Cerebellar nuclear complex (tissue), 1 donor: Measurements from ENCODE around the gene PCYT1B.
"Not testable (repeated sequence)": the region's sequence is repeated elsewhere in the genome, so short reads cannot be mapped to it uniquely, and the experiment has no call there.

Source experiments
- DNase-seq, 2 experiments: peaks; one replicate each; lab custom pipeline; 2025; lab: John Stamatoyannopoulos, UW

PCYT1B gene

DNA sequence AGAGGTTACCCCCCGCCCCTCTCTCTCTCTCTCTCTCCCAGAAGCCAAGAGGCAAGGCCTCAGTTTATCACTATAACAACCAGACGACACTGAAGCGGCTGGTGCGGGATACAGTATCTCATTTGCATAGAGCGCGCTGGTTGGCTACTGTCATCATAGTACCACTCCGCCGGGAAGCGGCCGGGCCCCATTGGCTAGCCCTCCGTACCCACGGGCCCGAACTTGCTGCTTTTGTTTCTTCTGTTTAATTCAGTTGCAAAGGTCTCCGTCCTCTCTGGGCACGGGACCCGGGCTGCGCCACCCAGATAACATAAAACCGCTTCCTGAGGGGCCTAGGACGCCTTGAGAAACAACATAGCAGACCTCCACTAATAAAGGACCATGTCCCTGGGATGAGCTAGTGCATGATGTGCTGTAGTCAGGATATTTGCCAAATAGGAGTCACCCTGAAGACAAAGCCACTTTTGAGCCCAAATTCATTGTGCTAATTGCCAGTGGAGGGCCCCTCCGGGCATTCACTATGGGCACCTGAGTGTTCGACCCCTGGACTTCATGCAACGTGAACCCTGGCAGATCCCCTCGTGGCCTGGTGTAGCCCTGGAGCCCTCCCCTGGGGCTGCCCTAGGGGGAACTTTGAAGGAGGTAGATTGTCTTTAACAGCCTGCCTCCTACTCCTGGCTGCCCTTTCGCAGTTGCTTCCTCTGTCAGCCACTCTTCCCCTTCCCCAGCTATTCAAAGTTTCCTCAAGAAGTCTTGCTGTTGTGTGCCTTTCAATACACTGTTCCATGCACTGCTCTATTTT lies at the start of gene PCYT1B:
Gene PCYT1B (minus strand): TSS at position 91 of the 802 bp plus-strand sequence. CDS start 242 bp downstream, outside the sequence.
- peak; percentile 0 to 24 for DNase-seq

DNA sequence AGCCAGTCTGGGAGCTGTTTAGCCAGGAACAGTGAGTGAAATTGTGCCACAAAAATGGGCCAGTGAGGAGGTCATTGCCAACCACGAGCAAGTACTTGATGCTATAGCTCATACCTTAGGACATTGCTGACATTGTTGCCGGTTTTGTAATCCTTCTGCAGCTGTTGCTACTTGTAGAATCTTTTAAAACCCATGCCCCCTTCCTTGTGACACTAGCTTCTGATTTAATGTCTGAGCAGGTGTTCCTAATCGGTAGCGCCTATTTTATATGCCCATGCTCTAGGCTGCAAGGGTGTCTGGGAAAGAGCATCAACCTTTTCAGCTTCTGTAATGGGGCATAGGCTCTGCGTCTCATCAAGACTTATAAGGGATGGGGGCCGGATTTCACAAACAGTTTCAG lies 49.1 kb upstream of the PCYT1B start:
- DNase-seq: no peak

DNA sequence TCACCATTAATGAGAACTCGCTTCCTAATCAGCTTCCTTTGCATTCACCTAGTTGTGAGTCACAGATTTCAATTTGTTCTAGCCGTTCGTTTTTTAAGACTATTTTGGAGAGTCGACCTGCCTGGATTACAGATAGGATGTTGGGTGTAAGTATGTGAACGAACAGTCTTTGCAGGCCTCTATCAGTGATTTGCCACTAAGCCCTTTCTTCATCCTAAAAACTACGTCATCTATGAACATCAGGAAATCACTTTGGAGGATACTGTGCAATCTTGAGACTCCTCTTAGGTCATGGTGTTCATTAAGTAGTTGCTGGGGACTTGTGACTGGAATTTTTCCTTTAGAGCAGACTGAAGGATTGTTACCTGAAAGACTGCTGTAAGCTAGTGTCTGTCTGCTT lies 47.7 kb upstream of the PCYT1B start:
- DNase-seq: no peak

DNA sequence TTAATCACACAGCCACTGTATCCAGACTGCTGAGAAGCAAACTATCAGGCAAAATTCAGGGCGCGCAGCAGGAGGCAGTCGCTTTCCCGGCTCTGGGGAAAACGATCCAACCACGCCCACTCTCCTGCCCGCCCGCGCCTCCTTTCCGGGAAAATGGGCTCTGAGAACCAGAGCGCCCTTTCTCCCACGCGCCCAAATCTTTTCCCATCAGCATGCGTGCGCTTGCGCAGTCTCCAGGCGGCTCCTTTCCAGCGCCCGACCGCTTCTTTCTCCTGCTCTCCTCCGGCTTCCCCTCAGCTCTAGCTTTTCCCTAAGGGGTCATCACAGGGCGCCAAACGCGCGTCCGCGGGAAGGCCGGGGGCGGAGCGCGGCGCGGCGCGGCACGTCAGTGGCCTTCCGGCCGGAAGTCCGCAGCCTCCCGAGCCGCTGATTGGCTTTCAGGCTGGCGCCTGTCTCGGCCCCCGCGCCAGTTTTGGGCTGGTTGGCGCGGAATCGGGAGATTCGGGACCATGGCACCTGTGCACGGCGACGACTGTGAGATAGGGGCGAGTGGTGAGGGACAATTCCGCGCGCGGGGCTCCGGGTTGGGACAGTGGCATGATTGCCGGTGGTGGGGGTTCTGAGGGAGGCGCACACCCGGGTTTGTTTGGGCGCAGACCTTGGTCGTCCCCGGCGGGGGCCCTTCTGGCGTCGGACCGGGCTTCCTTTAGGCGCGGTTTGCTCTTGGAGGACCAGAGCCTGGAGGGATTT lies 46.5 kb upstream of the PCYT1B start, which contains the start of gene POLA1:
Gene POLA1 (plus strand): TSS at position 466 of the 750 bp plus-strand sequence. CDS start 44 bp downstream, at position 510.
- DNase-seq: peak; percentile 45 to 67

DNA sequence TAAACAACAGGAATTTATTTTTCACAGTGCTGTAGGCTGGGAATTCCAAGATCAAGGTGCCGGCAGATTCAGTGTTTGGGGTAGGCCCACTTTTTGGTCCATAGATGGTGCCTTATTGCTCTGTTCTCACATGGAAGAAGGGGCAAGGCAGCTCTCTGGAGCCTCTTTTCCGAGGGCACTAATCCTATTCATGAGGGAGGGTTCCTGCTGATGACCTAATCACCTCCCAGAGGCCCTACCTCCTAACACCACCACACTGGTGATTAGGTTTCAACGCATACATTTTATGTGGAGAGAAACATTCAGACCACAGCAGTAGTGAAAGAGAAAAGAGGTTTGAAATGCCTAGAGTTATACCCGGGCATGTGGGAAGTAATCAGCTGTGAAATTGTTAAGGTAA lies 45.2 kb upstream of the PCYT1B start:
- DNase-seq: no peak

DNA sequence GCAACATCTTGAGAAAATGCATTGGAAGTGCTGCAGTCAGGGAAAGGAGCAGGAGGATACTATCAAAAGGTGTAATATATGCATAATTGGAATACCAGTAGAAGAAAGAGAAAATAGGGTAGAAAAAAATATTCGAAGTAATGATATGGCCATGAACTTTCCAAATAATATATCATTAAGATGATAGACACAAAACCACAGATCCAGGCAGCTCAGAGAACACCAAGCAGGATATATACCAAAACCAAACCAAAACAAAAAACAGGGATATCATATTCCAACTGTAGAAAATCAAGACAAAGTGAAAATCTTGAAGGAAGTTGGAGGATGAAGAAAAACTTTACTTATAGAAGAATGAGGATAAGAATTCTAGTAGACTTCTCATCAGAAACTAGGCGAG lies 36.9 kb upstream of the PCYT1B start:
- no peak for DNase-seq

DNA sequence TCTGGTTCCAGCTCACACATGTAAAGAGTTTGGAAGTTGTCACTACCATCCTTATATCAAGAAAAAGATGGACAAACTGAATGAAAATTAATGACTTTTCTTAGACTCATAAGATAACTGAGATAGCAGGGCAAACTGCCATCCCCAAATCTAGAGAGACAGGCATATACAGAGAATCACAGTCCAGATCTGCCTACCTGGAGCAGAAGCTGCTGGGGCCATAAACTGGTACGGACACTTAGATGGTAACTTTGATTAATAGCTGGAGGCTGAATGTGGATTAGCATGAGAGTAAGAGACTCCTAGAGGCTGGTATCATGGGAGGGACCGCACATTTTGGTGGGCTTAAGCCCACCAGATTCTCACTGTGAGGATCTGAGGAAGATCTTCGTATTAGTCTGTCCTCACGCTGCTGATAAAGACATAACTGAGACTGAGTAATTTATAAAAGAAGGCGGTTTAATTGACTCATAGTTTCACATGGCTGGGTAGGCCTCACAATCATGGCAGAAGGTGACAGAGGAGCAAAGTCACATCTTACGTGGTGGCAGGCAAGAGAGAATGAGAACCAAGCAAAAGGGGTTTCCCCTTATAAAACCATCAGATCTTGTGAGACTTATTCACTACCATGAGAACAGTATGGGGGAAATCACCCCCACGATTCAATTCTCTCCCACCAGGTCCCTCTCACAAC lies 35.7 kb upstream of the PCYT1B start:
- DNase-seq: no peak

DNA sequence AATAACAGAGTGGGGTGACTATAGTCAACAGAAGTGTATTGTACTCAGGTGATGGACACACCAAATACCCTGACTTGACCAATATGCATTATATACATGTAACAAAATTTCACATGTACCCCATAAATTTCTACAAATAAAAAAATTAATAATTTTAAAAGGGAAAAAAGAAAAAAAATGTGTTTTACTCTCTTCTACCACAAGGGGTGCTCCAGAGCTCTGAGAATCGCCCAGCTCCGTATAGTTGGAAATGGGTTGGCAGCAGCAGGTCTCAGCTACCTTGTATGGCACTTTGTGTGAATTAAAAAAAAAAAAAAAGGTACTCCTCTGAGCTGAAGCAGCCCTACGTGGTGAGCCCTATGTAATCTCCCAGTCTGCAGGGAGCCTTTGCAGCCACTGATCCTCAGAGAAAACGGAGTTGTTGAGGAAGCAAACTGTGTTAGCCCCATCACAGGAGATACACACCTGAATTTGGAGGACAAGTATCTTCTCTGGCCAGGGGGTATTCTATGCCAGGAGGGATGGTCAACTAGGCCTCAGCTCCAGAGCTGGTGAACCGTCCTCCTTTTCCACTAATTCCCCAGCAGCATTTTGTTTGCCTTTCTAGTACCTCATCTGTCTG lies 29.4 kb upstream of the PCYT1B start:
- DNase-seq: no peak

DNA sequence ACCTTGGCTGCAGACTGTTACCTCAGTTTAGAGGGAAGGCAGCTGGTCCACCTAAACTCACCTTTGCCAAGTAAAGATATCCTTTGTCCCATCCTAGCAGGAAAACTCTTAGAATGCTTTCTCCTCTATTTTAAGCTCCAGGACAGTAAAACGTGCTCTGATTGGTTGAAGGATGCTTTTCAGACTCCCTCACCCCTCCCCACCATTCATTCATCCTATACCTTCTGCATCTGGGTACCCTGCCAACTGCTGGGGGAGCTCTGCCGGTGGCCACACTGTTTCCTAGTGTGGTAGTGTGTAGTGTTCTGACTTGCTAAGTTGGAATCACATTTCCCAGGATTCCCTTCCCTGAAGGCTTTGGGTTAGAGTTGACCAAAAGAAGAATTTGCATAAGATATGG lies 26.3 kb upstream of the PCYT1B start:
- DNase-seq: no peak

DNA sequence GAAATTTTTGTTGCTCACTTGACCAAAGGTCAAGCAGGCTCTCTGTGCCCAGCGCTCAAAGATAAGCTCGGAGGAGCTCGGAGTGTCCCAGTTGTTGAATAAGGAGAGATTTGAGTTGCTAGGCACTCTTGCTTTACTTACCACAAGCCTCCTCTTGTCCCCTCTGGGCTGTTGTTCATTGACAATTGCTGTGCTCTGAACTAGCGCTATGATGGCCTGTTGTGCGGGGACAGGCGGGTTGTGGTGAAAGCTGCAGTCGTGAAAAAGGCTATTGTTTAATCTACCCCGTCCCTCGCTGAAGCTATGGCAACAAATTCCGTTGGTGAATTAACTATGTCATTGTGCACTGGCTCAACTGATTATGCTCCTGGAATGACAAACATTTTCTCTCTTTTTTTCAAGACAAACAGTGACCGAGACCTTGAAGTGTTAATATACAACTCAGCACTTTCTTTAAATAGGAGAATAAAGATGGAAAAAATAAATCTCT lies 25.6 kb upstream of the PCYT1B start:
- no peak for DNase-seq

DNA sequence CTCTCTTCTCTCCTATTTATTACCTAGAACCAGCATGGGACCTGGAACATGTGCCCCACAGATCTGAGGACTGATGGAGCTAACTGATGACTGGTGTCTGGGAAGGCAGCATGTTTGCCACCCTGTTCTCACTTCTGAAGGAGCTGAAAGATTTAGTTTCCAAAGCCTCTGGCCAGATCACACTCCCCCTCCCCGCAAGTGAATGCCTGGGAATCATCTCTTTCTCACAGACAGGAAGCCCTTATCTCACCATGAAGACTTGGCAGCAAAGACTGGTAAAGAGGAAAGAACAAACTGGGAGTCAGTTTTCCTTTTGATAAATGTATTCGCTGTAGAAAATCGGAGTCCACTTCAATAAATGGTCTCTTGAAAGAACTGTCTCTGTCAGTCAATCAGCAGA lies 21.0 kb upstream of the PCYT1B start:
- DNase-seq: no peak

DNA sequence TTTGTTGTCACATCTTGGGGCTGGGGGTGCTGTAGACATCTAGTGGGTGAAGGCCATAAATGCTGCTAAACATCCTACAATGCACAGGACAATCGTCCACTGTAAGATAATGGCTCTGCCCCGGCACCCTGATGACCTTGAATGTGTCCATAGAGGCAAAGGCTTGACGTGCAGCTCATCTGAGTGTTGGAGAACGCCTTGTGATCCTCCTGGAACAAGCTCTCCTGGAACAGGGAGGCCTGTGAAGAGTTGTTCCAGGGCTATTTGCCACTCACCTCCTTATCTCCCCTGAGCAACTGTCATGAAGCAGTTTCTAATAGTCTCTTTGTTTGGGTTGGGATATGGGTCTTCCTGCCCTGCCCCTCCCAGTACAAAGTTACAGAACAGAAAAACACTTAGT lies 15.2 kb upstream of the PCYT1B start:
- DNase-seq: no peak

DNA sequence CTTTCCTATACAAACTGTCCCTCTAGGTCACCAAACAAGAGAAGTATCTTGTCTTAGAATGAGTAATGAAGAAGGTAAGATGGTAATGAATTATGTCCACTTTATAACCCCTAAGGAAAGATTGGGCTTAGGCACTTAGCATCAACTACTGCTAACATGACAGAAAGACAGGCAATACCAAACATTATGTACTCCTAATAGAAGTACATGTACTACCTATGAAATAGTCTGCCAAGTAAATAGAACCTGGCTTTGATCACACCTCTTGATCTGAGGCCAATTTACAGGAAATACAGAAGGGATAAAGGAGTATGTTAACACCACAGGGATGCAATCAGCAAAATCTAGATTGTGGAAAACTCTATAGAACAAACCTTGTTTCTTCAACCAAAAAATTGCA lies 14.1 kb upstream of the PCYT1B start:
- no peak for DNase-seq

DNA sequence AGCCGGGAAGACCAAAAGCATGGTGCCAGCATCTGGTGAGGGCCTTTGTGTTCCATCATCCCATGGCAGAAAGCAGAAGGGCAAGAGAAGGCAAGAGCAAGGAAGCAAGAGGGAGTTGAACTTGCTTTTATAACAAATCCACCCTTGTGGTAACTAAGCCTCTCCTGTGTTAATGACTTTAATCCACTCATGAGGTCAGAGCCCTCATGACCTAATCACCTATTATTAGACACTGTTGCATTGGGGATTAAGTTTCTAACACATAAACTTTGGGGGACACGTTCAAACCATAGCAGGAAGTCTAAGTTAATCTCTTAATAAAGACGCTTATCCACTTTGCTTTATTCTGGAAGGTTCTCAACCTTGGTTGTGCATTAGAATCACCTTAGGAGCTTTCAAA lies 12.5 kb upstream of the PCYT1B start:
- DNase-seq: no peak

DNA sequence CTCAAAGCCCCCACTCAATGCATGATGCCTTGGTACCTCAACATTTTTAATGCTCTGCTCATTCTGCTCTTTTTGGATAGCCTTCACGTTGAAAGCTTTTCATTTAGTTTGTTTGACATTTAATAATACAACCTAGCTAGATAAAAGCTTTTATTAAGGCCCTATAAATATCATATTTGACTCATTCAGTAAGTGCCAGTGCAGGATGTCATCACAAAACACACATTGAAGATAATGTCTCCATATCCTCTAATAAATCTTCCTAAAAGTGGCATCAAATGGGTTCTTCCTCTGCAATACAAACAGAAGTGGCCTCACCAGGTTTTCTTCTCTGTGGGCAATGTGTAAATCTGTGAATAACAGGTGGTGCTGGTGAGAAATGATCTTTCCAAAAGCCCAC lies 12.0 kb upstream of the PCYT1B start:
- DNase-seq: no peak

DNA sequence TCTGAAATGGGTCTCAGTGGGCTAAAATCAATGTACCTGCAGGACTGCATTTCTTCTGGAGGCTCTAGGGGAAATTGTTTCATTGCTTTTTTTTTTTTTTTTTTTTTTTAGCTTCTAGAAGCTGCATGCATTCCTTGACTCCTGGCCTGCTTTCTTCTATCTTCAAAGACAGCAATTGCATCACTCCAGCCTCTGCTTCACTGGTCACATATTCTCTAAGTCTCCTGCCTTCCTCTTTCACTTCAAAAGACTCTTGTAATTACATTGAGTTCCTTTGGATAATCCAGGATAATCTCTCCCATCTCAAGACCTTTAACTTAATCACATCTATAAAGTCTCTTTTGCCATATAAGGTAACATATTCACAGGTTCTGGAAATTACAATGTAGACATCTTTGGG lies 11.3 kb upstream of the PCYT1B start:
- DNase-seq: no peak

DNA sequence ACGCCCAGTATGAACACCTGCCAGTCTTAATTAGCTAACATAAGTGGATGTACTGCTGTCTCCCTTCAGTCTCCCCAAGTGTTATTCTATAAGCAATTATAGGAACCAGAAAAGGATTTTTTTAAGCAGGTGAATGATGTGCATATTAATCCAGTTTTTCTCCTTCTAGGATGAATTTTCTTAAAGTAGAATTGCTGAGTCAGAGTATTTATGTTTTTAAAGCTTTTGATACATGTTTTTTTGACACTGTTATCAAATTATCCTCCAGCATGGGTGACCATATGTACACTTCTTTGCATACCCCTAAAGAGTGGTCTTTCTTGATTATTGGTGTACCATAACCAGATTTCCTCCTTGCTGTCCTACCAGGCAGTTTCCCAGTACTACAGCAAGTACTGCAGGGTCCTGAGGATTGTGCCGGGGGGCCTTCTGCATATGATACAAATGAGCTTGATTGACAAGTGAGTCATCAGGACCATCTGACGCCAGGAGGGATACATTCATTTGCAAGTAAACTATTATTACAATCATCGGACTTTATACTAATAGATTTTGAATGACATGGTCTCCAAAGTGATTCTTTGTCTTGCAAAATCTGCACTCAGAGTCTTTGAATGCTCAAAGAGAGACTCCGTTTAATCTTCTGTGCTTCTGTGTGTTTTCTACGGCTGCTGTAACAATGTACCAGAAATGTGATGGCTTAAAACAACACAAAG lies 10.7 kb upstream of the PCYT1B start:
- no peak for DNase-seq

DNA sequence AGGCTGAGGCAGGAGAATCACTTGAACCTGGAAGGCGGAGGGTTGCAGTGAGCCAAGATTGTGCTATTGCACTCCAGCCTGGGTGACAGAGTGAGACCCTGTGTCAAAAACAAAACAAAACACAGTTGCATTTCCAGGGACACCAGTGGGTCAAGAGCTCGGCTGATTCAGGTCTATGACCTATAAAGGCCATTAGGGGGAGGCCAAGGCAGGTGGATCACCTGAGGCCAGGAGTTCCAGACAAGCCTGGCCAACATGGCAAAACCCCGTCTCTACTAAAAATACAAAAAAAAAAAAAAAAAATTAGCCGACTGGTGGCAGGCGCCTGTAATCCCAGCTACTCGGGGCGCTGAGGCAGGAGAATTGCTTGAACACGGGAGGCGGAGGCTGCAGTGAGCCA lies 8.5 kb upstream of the PCYT1B start:
- DNase-seq: not testable (repeated sequence)

DNA sequence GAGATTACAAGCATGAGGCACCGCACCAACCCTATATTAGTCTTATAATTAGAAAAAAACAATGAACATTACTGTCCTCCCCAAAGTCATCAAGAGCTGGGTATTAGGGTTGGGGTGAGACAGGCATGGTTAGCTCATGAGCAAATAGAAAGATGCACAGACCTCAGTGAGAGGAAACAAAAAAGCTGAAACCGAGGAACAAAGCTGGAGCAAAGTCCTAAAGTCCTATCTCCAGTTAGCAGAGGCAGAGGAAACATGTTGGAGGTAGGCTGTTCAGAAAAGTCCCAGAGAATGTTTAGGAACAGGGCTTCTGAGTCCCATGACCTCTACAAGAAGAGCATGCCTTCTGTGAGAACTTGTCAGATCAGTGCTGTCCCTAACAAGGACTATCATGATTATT lies 4.6 kb upstream of the PCYT1B start:
- DNase-seq: no peak

DNA sequence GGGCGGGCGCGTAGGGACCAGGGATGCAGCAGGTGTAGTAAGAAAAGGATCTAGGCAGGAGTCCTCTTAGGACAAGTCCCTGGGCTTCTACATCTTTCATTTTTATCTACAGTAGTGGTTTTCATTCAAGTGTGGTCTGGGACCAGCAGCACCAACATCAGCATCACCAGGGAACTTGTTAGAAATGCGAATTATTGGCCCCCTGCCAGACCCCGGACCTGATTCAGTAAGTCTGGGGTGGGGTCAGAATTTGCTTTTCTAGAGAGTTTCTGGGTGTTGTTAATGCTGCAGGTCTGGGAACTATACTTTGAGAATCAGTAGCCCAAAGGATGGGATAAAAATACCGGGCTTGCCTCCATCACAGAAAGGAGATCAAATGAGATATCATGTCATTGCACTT lies 1.3 kb upstream of the PCYT1B start:
- no peak for DNase-seq

DNA sequence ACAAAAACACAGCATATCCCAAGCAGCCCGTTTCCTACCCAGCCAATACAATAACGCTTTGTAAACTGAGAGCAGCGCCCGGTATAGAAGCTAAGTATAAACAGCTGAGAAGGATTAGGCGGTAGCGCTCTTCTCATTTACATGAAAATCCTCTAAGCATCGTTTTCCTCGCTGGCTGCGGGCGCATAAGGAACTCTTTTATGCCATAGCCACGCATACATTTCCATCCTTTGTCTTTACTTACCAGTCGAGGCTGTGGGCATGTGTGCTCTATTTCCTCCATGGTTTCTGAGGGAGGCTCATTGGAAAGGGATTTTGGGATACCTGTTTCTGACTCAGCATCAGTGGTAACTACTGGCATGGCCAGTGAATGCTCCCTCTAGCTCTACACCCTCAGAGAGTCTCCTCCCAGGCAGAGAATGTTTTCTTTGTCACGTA lies 383 bp downstream of the PCYT1B start:
- no peak for DNase-seq
